Upper lobe of right lung (tissue), 1 donor: Measurements from ENCODE around the gene SCN5A. TPM values are rescaled to one million over a fixed set of nuclear protein-coding genes. Genes with fewer than 3 reads are reported as not detected.

Experiments
- ATAC-seq: fragments of 200-7000 bp; cut with Tn5 transposase; one replicate; pipeline ENCODE4 v1.9.1; 2020; ENCODE audit warnings: mild to moderate bottlenecking, moderate library complexity
- DNase-seq: peaks from one replicate; pipeline ENCODE4 v3.0.0-alpha.2; 2020
- H3K27ac ChIP-seq: fragments of 200-600 bp; one replicate; pipeline ENCODE4 v1.8.0; 2022
- H3K27me3 ChIP-seq: fragments of 200-600 bp; one replicate; pipeline ENCODE4 v1.8.0; 2022; ENCODE audit warnings: mild to moderate bottlenecking
- H3K36me3 ChIP-seq: fragments of 200-600 bp; one replicate; pipeline ENCODE4 v1.8.0; 2022
- H3K4me1 ChIP-seq: fragments of 200-600 bp; one replicate; pipeline ENCODE4 v1.8.0; 2022
- H3K4me3 ChIP-seq: fragments of 200-600 bp; one replicate; pipeline ENCODE4 v1.8.0; 2022; ENCODE audit warnings: mild to moderate bottlenecking
- H3K9me3 ChIP-seq: fragments of 200-600 bp; one replicate; pipeline ENCODE4 v1.8.0; 2022
- intact Hi-C: fragments of 100-400 bp; cut with DNase I; formaldehyde crosslinking; loops from one replicate; pipeline ENCODE4 v1.11.0; 2022
- total RNA-seq: library from RNA; stranded (reverse); fragmentation: NEBNext Ultra II Directional; extraction: Animal tissue kit (Norgen Biotek cat#: 25700); gene quantifications from one replicate; pipeline ENCODE4 v1.2.1, GENCODE V29; 2021
- TF ChIP-seq, protein P1 (sequence below): fragments of 200-600 bp; IDR thresholded peaks from one replicate; pipeline ENCODE4 v1.8.0; 2022; ENCODE audit warnings: antibody characterized with exemption
- donor health status: DM: no; HTN: yes; CAD: no; lungs with severe emphysema.

SCN5A gene
- total RNA-seq, 1 donor from 2014 or later: 0.58 TPM

DNA sequence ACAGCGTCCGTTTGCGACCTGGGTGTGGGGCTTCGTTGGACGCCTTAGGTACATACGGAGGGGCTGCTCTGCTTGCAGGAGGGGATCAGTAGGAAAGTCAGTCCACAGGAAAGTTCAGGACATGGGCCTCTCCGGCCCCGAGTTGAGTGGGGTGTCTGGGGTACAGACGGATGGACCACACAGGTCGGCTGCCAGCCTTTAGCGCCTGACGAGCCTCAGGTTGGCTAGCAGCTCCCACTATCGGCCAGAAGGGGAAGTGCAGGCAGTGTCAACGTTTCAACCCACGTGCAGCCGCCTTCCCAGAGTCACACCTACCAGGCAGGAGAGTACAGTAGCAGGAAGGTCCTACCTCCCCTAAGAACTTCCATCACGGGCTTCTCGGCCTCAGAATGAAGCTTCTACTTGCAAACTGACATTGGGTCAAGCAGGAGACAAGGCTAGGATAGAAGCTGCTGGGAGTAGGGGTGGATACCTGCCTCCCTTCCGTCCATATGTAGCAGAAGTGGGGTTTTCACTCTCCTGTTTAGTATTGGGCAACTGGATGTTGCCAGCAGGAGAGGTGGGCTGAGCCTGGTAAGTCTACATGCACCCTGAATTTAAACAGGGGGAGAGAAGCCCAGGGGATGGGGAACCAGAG is 1.8 kb upstream of the SCN5A start:
- no peak overlapping the region for H3K4me3 ChIP-seq
- H3K27me3 ChIP-seq: peaks cover 61% of the 10 kb centered on the region
- H3K27ac ChIP-seq: no peak overlapping the region
- peaks cover 7% of the 10 kb centered on the region for H3K4me1 ChIP-seq
- ATAC-seq (peak; percentile 89), DNase-seq (peak; percentile 82)
- intact Hi-C loops: no loop called here
- TF ChIP-seq, protein P1, sequence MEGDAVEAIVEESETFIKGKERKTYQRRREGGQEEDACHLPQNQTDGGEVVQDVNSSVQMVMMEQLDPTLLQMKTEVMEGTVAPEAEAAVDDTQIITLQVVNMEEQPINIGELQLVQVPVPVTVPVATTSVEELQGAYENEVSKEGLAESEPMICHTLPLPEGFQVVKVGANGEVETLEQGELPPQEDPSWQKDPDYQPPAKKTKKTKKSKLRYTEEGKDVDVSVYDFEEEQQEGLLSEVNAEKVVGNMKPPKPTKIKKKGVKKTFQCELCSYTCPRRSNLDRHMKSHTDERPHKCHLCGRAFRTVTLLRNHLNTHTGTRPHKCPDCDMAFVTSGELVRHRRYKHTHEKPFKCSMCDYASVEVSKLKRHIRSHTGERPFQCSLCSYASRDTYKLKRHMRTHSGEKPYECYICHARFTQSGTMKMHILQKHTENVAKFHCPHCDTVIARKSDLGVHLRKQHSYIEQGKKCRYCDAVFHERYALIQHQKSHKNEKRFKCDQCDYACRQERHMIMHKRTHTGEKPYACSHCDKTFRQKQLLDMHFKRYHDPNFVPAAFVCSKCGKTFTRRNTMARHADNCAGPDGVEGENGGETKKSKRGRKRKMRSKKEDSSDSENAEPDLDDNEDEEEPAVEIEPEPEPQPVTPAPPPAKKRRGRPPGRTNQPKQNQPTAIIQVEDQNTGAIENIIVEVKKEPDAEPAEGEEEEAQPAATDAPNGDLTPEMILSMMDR: peak; percentile 96
- no peaks in the 10 kb centered on the region for H3K9me3 ChIP-seq
- no peaks in the 10 kb centered on the region for H3K36me3 ChIP-seq

DNA sequence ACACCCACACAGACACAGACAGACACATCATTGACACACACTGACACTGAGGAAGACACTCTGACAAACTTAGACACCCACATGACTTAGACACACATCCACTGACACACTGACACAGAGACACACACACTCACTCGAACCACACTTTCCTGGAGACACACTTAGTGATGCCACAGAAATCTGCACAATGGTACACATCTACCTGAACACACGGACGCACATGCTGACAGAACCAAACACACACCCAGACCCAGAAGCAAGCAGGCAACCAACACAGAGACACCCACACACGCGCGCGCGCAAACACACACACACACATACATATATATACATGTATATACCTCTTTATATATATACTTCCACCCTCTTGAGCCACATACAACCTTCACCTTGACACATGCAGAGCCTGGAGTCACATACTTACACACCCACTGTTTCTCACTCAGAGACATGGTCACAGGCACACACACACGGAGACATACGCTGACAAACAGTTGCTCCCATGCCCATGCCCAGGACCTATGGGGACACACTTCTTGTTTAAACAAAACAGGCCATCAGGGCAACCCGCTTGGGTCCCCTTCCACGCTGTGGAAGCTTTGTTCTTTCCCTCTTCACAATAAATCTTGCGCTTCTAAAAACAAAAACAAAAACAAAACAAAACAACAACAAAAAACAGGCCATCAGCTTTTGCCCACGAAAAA is 913 bp upstream of the SCN5A start:
- peak; percentile 52 for DNase-seq
- Histone ChIP-seq H3K27me3 (peaks cover 59% of the 10 kb centered on the region), H3K4me3 (no peak overlapping the region), H3K4me1 (peaks cover 7% of the 10 kb centered on the region), H3K9me3 (no peaks in the 10 kb centered on the region), H3K27ac (no peak overlapping the region), H3K36me3 (no peaks in the 10 kb centered on the region)
- intact Hi-C loops: no loop called here
- TF ChIP-seq, protein P1: no peak
- ATAC-seq: no peak

DNA sequence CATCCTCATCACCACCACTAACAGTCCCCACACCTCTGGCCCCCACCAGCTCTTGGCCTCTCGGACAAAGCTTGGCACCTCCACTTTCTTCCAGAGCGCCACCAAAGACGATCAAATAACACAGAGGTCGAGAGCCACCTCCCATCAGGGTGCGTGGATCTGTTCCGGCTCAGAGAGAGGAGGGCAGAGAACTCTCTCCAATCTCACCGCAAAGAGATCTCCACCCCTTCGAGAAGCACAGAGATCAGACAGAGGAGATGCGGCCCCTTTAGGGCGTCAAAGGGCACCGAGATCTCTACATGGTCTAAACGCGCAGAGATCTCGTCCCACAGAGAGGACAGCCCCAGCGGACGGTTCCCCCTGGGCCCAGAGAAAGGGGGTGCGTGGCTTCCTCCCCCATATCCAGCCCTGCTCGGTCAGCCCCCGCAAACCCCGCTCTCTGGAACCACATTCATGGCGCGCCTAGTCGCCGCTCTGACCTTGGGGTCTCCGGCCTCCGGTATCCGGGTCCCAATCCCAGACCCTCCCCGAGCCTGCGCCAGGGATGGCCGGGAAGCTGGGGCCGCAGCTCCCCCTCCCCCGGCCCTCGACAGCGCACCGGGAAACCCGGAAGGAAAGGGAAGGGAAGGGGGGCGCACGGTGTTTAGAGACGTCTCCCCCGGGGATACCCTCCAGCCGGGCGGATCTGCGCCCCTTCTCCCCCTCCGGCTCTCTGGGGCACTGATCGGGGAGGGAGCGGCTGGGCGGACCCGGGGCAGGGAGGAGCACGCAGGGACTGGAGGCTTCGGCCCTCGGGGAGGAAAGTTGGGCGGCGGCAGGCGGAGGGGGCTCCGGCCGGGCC is 608 bp downstream of the SCN5A start:
- H3K27ac ChIP-seq: no peak overlapping the region
- DNase-seq (peak; percentile 61), ATAC-seq (no peak)
- H3K9me3 ChIP-seq: no peaks in the 10 kb centered on the region
- peak overlapping the region; percentile 47 for H3K4me3 ChIP-seq
- intact Hi-C loops: loop anchor here (10.0 kb wide), 1 partner anchor 114 kb away; no protein-coding TSS in a partner anchor
- H3K4me1 ChIP-seq: peaks cover 7% of the 10 kb centered on the region
- H3K27me3 ChIP-seq: peaks cover 51% of the 10 kb centered on the region
- no peaks in the 10 kb centered on the region for H3K36me3 ChIP-seq
- TF ChIP-seq, protein P1: no peak

DNA sequence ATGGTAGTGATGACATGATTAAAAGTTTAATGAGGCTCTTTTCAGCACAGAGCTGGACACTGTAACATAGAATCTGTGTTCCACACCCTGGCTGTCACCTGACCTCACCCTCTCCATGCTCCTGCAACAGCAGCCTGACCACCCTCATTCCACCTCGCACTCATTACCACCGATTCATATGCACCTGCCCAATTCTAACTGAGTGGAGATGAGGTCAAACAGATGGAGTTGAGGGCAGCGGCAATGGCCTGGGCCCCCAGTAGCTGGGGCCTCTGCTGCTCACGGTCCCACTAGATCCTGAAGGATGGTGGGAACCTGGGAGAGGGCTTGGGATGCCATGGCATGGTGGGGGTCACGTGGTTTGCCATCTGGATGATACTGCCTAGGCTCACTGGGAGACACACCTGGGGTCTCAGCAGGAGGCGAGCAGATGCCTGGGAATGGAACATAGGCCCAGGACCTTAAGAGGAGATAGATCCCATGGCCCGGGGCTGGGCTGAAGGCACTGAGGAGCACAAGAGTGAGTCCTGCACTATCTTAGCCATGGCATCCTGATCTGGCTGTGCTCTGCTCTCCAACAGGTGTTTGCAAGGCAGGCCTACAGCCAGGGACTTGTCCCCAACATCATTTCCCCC is 1.3 kb downstream of the SCN5A start:
- intact Hi-C loops: loop anchor here (10.0 kb wide), 1 partner anchor 113 kb away; no protein-coding TSS in a partner anchor
- H3K27ac ChIP-seq: no peak overlapping the region
- DNase-seq (no peak), ATAC-seq (no peak)
- peaks cover 7% of the 10 kb centered on the region for H3K4me1 ChIP-seq
- TF ChIP-seq, protein P1: no peak
- H3K4me3 ChIP-seq: no peak overlapping the region
- no peaks in the 10 kb centered on the region for H3K36me3 ChIP-seq
- H3K27me3 ChIP-seq: peaks cover 54% of the 10 kb centered on the region
- no peaks in the 10 kb centered on the region for H3K9me3 ChIP-seq

DNA sequence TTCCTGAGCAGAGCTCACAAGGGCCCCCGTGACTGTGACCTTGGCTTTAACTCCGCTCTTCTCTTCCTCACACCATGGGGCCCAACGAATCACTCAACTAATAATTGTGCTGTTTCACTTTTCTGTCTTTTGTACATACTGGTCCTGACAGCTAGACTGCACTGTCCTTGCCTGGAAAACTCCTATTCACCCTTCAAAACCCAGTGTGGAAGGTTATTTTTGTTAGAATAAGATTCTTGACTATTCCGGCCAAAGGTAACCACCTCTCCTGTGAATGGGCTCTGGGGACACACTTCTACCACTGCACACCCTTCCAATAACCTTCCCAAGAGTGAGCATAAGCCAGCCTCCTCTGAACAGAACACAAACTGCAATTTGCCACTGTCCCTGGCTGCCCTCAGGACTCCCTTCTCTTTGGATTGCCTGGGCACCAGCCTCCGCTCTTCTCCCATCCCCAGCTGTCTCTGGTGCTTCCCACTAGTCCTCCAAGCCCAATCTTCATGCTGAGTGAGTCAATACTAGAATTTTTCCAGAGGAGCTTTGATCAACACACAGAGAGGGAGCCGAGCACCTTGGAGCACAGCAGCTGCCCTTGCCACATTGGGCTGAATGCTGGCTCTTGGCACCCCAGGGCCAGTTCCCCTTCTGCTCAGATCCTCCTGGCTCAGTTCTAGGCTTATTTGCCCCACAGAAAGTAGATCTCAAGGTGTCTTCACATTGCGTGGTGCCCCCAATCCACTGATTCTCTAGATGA is 2.1 kb downstream of the SCN5A start:
- Histone ChIP-seq H3K9me3 (no peaks in the 10 kb centered on the region), H3K36me3 (no peaks in the 10 kb centered on the region), H3K27me3 (peaks cover 50% of the 10 kb centered on the region), H3K4me1 (peaks cover 7% of the 10 kb centered on the region), H3K27ac (no peak overlapping the region), H3K4me3 (no peak overlapping the region)
- TF ChIP-seq, protein P1: no peak
- no peak for ATAC-seq
- DNase-seq: no peak
- intact Hi-C loops: loop anchor here (10.0 kb wide), 1 partner anchor 113 kb away; no protein-coding TSS in a partner anchor
